Rectal smooth muscle tissue (tissue), 1 donor: ENCODE measurements around the gene TARDBP.
"Not testable (repeated sequence)": the region's sequence is repeated elsewhere in the genome, so short reads cannot be mapped to it uniquely, and the experiment has no call there.

ENCODE experiments used
- H3K27ac ChIP-seq: one replicate; pipeline ENCODE4 v1.7.0; 2013; ENCODE audit warnings: low read depth, low read length, inconsistent platforms
- H3K27me3 ChIP-seq: one replicate; pipeline ENCODE4 v1.7.0; 2013; ENCODE audit warnings: low read length; ENCODE audit not compliant: control insufficient read depth, insufficient read depth
- H3K36me3 ChIP-seq: one replicate; pipeline ENCODE4 v1.7.0; 2013; ENCODE audit warnings: low read length; ENCODE audit not compliant: control insufficient read depth, insufficient read depth
- H3K4me1 ChIP-seq: one replicate; pipeline ENCODE4 v1.7.0; 2013; ENCODE audit warnings: low read length; ENCODE audit not compliant: control insufficient read depth, insufficient read depth
- H3K4me3 ChIP-seq: one replicate; pipeline ENCODE4 v1.7.0; 2013; ENCODE audit warnings: low read length
- H3K9ac ChIP-seq: one replicate; pipeline ENCODE4 v1.7.0; 2013; ENCODE audit warnings: low read length

TARDBP gene

DNA sequence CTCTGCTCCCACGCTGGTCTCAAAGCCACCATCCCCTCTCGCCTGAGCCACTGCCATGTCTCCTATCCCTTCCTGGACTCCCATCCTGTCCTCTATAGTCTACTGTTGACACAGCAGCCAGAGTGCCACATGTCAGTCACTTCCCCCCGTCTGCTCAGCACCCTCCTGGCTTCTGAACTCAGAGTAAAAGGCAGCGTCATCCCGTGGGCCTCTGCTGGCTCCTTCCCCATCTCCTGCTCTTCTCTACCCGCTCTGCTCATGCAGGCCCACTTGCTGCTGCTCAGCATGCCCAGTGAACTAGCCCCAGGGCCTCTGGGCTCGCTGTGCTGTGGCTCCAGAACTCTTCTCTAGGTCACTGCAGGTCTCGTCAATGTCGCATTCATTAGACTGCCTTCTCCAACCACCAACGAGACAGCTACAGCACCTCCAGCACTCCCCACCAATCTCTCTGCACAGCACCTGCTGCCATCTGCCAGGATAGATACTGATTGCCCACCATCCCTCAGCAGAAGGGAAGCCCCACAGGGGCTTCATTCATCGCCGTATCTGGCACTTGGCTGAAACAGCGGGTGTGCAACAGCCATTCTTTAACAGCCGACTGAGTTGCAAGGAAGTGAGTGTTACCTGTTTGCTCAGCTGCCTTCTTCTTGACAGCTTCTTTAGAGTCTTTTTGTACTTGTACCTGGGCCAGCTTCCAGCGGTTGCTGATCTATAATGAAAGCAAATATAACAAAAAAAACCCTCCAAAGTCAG lies 59.2 kb downstream of the TARDBP start:
- Histone ChIP-seq H3K4me1 (no peaks in the 10 kb centered on the region), H3K36me3 (peaks cover 57% of the 10 kb centered on the region), H3K4me3 (no peak overlapping the region), H3K27me3 (no peaks in the 10 kb centered on the region), H3K9ac (no peak overlapping the region), H3K27ac (no peak overlapping the region)

DNA sequence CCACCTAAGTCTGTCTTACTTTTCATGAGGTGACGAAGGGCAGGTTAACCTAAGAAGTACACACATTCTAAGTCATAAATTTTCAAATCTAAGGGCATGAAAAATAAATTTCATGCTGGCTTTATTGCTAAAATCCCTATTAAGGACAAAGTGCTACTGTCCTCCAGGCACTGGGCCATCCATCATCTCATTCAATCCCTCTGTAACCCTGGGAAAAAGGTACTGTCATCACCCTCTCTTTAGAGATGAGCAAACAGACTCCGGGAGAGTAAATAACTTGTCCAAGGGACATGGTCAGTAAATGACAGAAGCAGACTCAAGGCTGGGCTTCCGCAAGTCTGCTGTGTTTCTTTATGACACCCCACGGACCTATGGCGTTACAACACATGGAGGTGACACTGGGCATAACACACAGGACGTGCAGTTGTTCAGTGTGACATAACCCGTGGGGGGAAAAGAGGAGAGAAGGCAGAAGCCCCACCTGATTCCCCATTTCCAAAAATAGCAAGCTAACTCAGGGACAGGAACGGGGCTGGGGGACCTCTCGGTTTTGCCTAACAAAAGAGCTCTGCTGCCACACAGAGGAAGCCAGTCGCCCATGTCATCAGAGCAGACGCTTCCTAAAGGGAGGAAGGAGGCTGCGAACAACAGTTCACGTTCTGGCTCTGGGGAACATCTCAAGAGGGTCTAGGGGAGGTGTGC lies 59.9 kb downstream of the TARDBP start:
- Histone ChIP-seq H3K9ac (no peak overlapping the region), H3K4me1 (no peaks in the 10 kb centered on the region), H3K27me3 (no peaks in the 10 kb centered on the region), H3K4me3 (no peak overlapping the region), H3K27ac (no peak overlapping the region), H3K36me3 (peaks cover 62% of the 10 kb centered on the region)

DNA sequence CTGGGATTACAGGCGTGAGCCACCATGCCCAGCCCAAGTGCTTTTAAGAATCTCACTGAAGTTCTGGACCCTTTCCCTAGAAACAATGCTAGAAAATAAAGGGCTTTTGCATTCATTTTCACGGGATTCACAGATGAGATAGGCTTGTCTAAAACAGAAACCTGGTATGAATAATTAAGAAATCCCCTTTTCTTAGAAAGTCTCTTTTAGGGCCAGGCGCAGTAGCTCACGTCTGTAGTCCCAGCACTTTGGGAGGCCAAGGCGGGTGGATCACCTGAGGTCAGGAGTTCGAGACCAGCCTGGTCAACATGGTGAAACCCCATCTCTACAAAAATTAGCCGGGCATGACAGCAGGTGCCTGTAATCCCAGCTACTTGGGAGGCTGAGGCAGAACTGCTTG lies 60.9 kb downstream of the TARDBP start:
- H3K36me3 ChIP-seq: peaks cover 56% of the 10 kb centered on the region
- H3K9ac ChIP-seq, H3K4me3 ChIP-seq, H3K27me3 ChIP-seq, H3K27ac ChIP-seq, H3K4me1 ChIP-seq: not testable (repeated sequence)
